Aorta (tissue), 5 donors: Measurements from ENCODE around the gene PDE4D. TPM values are rescaled to one million over a fixed set of nuclear protein-coding genes. Genes with fewer than 3 reads are reported as not detected.
"Not testable (repeated sequence)": the region's sequence is repeated elsewhere in the genome, so short reads cannot be mapped to it uniquely, and the experiment has no call there.

ENCODE experiments used
- ATAC-seq: fragments of 200-7000 bp; cut with Tn5 transposase; one replicate; pipeline ENCODE4 v1.9.1; 2022; ENCODE audit warnings: moderate library complexity; ENCODE audit not compliant: low FRiP score
- DNase-seq, 2 donors: peaks; one replicate each; pipeline ENCODE4 v3.0.0-alpha.2; 2020
- H3K27ac ChIP-seq, 2 donors: one replicate each; pipeline ENCODE4 v1.5.1; 2013; ENCODE audit warnings: low read length in 2 of 2, mild to moderate bottlenecking in 2 of 2, moderate library complexity in 2 of 2, control low read depth in 1 of 2, inconsistent platforms in 1 of 2, low read depth in 1 of 2
- H3K27me3 ChIP-seq, 2 donors: one replicate each; pipeline ENCODE4 v1.6.1; 2013; ENCODE audit warnings: control low read depth in 1 of 2, low read length in 1 of 2, mild to moderate bottlenecking in 1 of 2, moderate library complexity in 1 of 2; ENCODE audit not compliant: insufficient read depth in 2 of 2, control insufficient read depth in 1 of 2
- H3K36me3 ChIP-seq, 2 donors: one replicate each; pipeline ENCODE4 v1.6.1; 2013; ENCODE audit warnings: control low read depth in 1 of 2, low read length in 1 of 2, mild to moderate bottlenecking in 1 of 2; ENCODE audit not compliant: insufficient read depth in 2 of 2, control insufficient read depth in 1 of 2
- H3K4me1 ChIP-seq, 2 donors: one replicate each; pipeline ENCODE4 v1.6.1; 2013; ENCODE audit warnings: low read length in 2 of 2, control low read depth in 1 of 2, mild to moderate bottlenecking in 1 of 2, moderate library complexity in 1 of 2; ENCODE audit not compliant: insufficient read depth in 2 of 2, control insufficient read depth in 1 of 2
- H3K4me3 ChIP-seq, 2 donors: one replicate each; pipeline ENCODE4 v1.5.1; 2013; ENCODE audit warnings: low read length in 2 of 2, control low read depth in 1 of 2, mild to moderate bottlenecking in 1 of 2
- H3K9me3 ChIP-seq: one replicate; pipeline ENCODE4 v1.6.1; 2013; ENCODE audit warnings: mild to moderate bottlenecking, low read length; ENCODE audit not compliant: control insufficient read depth
- WGBS, 2 donors: extraction: QIAGEN DNeasy Blood & Tissue Kit; methylation state at CpG; one replicate each; pipeline ENCODE4 v1.1.7; 2013; 5-methylcytosine and 5-hydroxymethylcytosine counted together
- intact Hi-C, 2 donors: fragments of 100-400 bp; cut with DNase I; formaldehyde crosslinking; loops; one replicate each; pipeline versions ENCODE4 v1.14.2 to v1.15.0; 2022
- polyA plus RNA-seq, 2 donors: library from polyadenylated mRNA; stranded (reverse); fragments of 200-250 nt; gene quantifications; one replicate each; pipeline ENCODE4 v1.2.3, GENCODE V29; 2013
- total RNA-seq, 2 donors: library from RNA; stranded (reverse); fragmentation: NEBNext Ultra II Directional; extraction: Animal tissue kit (Norgen Biotek cat#: 25700); gene quantifications; one replicate each; pipeline ENCODE4 v1.2.1, GENCODE V29; 2021
- donor health status: healthy with polysubstance abuse.
- donor health status: Bipolar disorder and iron deficiency.
- donor health status: DM: no; HTN: no; CAD: no.
- donor health status: DM: no; HTN: no; CAD: no.
- donor health status: DM: yes; HTN: yes; CAD: no.

PDE4D gene
- total and polyA plus RNA-seq, 4 donors: 2.4 to 112 (median 33.3) TPM

- Histone ChIP-seq H3K9me3 (no peaks in the 10 kb centered on the region), H3K27ac (no peak overlapping the region), H3K27me3 (no peaks in the 10 kb centered on the region), H3K4me1 (peaks cover 0 to 4% of the 10 kb centered on the region in 2 donors), H3K4me3 (no peak overlapping the region), H3K36me3 (no peaks in the 10 kb centered on the region)
- intact Hi-C loops: no loop called here
- no peak for DNase-seq
- ATAC-seq: no peak
Measured at GRCh38 chr5:59483971-59484472, 409.5 kb downstream of the PDE4D start.

- WGBS, 2 donors: 43 to 61% methylated on average over 2 of the region's 2 CpGs
- intact Hi-C loops: no loop called here
- DNase-seq (no peak), ATAC-seq (no peak)
- peaks cover 0 to 2% of the 10 kb centered on the region in 2 donors for H3K4me1 ChIP-seq
- H3K9me3 ChIP-seq: no peaks in the 10 kb centered on the region
- H3K4me3 ChIP-seq: no peak overlapping the region
- H3K36me3 ChIP-seq: no peaks in the 10 kb centered on the region
- H3K27me3 ChIP-seq: no peaks in the 10 kb centered on the region
- H3K27ac ChIP-seq: no peak overlapping the region
Measured at GRCh38 chr5:59479086-59479485, 414.4 kb downstream of the PDE4D start.

- H3K36me3 ChIP-seq: no peaks in the 10 kb centered on the region
- no peaks in the 10 kb centered on the region for H3K27me3 ChIP-seq
- no peaks in the 10 kb centered on the region for H3K9me3 ChIP-seq
- ATAC-seq: no peak
- no peak for DNase-seq
- H3K4me1 ChIP-seq: peaks cover 2 to 3% of the 10 kb centered on the region in 2 donors
- 90 to 93% methylated on average over 1 of the region's 1 CpG for WGBS, 2 donors
- no peak overlapping the region for H3K4me3 ChIP-seq
- no peak overlapping the region for H3K27ac ChIP-seq
- intact Hi-C loops: no loop called here
Measured at GRCh38 chr5:59474324-59474723, 419.2 kb downstream of the PDE4D start.

DNA sequence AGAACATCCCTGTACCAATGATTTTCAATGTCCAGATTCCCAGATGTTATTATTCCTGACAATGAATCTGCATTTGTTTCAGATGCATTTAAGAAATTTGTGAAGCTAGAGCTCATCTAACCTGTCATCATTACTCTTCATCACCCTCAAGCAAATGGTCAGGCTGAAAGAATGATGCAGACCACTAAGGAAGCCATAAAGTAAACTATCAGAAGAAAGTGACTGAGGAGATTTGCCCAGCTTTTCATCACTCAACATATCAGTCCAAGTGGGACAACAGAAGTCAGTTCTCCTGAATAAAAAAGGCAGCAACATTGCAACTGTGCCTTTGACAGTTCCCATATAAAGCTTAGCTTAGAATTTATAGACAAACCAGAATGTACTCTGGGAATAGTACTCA, 419.9 kb downstream of the PDE4D start:
- no peak overlapping the region for H3K27ac ChIP-seq
- no peaks in the 10 kb centered on the region for H3K9me3 ChIP-seq
- H3K36me3 ChIP-seq: no peaks in the 10 kb centered on the region
- H3K4me3 ChIP-seq: no peak overlapping the region
- no peaks in the 10 kb centered on the region for H3K27me3 ChIP-seq
- DNase-seq (no peak), ATAC-seq (no peak)
- H3K4me1 ChIP-seq: peaks cover 2 to 3% of the 10 kb centered on the region in 2 donors
- intact Hi-C loops: no loop called here

- no peak for DNase-seq
- intact Hi-C loops: no loop called here
Measured at GRCh38 chr5:59471463-59471862, 422.1 kb downstream of the PDE4D start.

GRCh38 chr5:59467969-59468368, 425.6 kb downstream of the PDE4D start:
- Histone ChIP-seq H3K4me3 (no peak overlapping the region), H3K4me1 (peaks cover 0 to 3% of the 10 kb centered on the region in 2 donors), H3K36me3 (no peaks in the 10 kb centered on the region), H3K27me3 (no peaks in the 10 kb centered on the region), H3K27ac (no peak overlapping the region), H3K9me3 (no peaks in the 10 kb centered on the region)
- no peak for DNase-seq
- WGBS, 2 donors: 89 to 90% methylated on average over 2 of the region's 2 CpGs
- intact Hi-C loops: no loop called here
- no peak for ATAC-seq

More at GRCh38 chr5:59471463-59471862, 422.1 kb downstream of the PDE4D start:
- Histone ChIP-seq H3K4me3 (no peak overlapping the region), H3K36me3 (no peaks in the 10 kb centered on the region), H3K4me1 (peaks cover 0 to 3% of the 10 kb centered on the region in 2 donors), H3K27me3 (no peaks in the 10 kb centered on the region), H3K9me3 (no peaks in the 10 kb centered on the region), H3K27ac (no peak overlapping the region)
- ATAC-seq: no peak
- 21 to 38% methylated on average over 1 of the region's 1 CpG for WGBS, 2 donors

DNA sequence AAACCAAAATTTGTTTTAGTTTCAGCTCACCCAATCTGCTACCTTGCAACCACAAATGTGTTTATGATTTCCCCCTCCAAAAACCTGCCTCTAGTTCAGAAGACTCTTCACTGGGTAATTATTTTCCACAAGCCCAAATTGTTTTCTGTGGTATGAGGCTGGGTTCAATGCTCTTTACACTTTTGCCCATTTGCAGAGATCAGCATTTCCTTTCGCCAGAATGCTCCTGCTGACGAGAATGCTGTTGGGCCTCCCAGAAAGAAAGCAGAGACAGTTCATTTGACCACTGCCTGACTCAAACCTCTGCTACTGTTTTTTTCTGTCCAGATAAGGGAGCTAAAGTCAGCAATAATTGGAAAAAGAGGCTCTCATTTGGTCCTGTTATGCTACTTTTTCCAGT, 427.3 kb downstream of the PDE4D start:
- H3K4me1 ChIP-seq: no peaks in the 10 kb centered on the region
- DNase-seq: no peak
- H3K36me3 ChIP-seq: no peaks in the 10 kb centered on the region
- no peak for ATAC-seq
- H3K4me3 ChIP-seq: no peak overlapping the region
- no peak overlapping the region for H3K27ac ChIP-seq
- no peaks in the 10 kb centered on the region for H3K27me3 ChIP-seq
- no peaks in the 10 kb centered on the region for H3K9me3 ChIP-seq
- intact Hi-C loops: no loop called here
- WGBS, 2 donors: 80 to 83% methylated on average over 2 of the region's 2 CpGs

DNA sequence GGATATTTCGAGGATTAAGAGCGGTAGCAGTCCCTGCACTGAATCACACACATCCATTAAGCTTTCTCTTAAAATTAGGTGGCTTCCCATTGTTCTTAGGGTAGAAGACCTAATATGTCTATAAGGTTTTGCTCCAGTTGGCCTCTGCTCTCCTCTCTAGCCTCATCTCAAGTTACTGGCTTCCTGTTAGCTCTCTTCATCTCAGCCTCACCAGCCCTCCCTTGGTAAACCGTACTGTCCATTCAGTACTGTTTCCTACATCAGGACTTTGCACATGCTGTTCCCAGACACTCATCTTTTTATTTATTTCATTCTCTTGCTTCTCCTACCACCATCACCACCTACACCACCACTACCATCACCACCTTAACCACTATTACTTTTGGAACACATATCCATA, 428.6 kb downstream of the PDE4D start:
- Histone ChIP-seq H3K36me3 (no peaks in the 10 kb centered on the region), H3K4me1 (no peaks in the 10 kb centered on the region), H3K27me3 (no peaks in the 10 kb centered on the region), H3K9me3 (no peaks in the 10 kb centered on the region), H3K4me3 (no peak overlapping the region), H3K27ac (no peak overlapping the region)
- no peak for DNase-seq
- WGBS, 2 donors: 87 to 93% methylated on average over 3 of the region's 3 CpGs
- no peak for ATAC-seq
- intact Hi-C loops: no loop called here

DNA sequence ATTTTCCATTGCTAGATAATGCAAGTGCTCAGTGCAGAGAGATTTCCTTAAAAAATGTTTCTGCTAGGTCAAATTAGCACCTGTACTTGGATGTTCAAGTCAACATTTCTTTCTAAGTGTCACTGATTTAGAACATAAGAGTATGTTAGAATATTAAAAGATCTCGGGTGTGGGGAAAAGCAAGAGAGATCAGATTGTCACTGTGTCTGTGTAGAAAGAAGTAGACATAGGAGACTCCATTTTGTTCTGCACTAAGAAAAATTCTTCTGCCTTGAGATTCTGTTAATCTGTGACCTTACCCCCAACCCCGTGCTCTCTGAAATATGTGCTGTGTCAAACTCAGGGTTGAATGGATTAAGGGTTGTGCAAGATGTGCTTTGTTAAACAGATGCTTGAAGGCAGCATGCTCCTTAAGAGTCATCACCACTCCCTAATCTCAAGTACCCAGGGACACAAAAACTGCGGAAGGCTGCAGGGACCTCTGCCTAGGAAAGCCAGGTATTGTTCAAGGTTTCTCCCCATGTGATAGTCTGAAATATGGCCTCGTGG, 429.8 kb downstream of the PDE4D start:
- WGBS, 2 donors: 79% methylated on average over 4 of the region's 4 CpGs
- H3K4me3 ChIP-seq, H3K27ac ChIP-seq, H3K27me3 ChIP-seq, intact Hi-C loops, H3K4me1 ChIP-seq, H3K36me3 ChIP-seq, H3K9me3 ChIP-seq, ATAC-seq, DNase-seq: not testable (repeated sequence)
